ENCODE measurements around the gene SCGB1D2. TPM values are rescaled to one million over a fixed set of nuclear protein-coding genes. Genes with fewer than 3 reads are reported as not detected.

SCGB1D2 gene, protein sequence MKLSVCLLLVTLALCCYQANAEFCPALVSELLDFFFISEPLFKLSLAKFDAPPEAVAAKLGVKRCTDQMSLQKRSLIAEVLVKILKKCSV
- not detected in 2 replicates for total RNA-seq

DNA sequence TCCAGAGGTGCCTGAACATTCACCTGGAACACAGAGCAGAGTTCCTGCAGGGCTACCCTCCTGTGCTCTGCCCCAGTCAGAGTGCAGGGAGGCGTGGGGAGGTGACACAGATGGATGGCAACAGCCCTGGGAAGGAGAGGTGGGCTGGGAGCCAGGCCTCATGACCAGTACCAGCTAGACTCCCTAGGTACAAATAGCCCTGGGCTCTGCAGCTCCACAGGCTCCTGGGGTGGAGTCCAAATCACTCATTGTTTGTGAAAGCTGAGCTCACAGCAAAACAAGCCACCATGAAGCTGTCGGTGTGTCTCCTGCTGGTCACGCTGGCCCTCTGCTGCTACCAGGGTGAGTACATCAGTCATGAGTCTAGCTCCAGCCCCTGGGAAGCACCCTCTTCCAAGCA is at the start of gene SCGB1D2:
TSS of gene SCGB1D2 (plus strand) at position 219 of the 400 bp plus-strand sequence. CDS start at position 288, 69 bp downstream.

DNA sequence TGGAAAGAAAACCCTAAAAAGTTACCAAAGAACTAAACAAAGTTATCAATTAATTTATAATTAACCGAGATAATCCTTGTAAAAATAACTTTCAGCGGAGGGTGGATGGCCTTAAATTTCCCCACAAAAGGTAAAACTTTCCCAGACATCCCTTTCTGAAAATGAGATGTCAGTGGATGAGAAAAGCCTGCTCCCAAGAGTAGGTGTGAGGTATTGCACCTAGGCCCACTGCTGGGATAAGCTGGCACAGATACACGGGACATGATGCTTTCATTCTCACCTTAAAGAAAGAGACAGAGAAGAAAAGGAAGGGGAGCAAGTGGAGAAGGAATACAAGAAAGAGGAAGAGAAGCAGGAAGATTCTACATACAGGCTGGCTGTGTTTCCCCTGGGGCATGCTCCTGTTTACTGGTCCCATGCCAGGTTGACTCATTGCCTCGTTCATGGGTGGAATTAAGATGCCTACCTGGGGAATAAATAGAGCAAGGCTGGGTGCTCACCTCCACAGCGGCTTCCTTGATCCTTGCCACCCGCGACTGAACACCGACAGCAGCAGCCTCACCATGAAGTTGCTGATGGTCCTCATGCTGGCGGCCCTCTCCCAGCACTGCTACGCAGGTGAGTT is 27.7 kb downstream of the SCGB1D2 start, which contains the start of gene SCGB2A2:
TSS of gene SCGB2A2 (plus strand) at position 505 of the 625 bp plus-strand sequence. CDS start at position 564, 59 bp downstream.

Other genes starting within 250 kb of the SCGB1D2 start
- 4.5 and 6.6 TPM in 2 replicates for gene INCENP, start 118.2 kb upstream of the SCGB1D2 start, total RNA-seq
- not detected in 2 replicates for gene SCGB1D1, start 52.0 kb upstream of the SCGB1D2 start, total RNA-seq
- not detected in 2 replicates for gene SCGB2A1, start 33.6 kb upstream of the SCGB1D2 start, total RNA-seq
- not detected in 2 replicates for gene SCGB2A2, start 27.9 kb downstream of the SCGB1D2 start, total RNA-seq
- gene SCGB1D4, start 56.8 kb downstream of the SCGB1D2 start, total RNA-seq, result not detected in 2 replicates
- gene ASRGL1, start 95.2 kb downstream of the SCGB1D2 start, total RNA-seq, result 0.09 and 0.32 TPM in 2 replicates
- gene SCGB1A1, start 176.8 kb downstream of the SCGB1D2 start, total RNA-seq, result not detected in 2 replicates

Measured in bronchial smooth muscle cell (primary cell).